ENCODE data around the gene FPR2.

Gene FPR2

DNA sequence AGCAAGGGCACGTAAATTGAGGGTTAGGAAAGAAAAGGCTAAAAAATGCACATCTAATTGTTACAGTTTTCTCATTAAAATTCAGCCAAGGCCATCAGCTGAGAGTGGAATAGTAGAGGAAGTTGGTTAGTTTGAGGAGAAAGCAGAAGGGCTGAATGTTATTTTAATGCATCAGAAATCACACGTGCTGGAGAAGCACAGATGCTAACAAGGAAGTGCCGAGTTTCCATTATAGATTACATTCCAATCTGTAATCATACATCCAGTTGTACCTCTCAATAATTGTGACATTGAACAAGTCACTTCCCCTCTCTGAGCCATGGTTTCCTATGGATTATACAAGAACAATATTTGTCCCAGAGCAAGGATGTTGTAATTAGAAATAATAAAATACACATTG, 59.0 kb downstream of the FPR2 start:
- TF ChIP-seq, protein P1, sequence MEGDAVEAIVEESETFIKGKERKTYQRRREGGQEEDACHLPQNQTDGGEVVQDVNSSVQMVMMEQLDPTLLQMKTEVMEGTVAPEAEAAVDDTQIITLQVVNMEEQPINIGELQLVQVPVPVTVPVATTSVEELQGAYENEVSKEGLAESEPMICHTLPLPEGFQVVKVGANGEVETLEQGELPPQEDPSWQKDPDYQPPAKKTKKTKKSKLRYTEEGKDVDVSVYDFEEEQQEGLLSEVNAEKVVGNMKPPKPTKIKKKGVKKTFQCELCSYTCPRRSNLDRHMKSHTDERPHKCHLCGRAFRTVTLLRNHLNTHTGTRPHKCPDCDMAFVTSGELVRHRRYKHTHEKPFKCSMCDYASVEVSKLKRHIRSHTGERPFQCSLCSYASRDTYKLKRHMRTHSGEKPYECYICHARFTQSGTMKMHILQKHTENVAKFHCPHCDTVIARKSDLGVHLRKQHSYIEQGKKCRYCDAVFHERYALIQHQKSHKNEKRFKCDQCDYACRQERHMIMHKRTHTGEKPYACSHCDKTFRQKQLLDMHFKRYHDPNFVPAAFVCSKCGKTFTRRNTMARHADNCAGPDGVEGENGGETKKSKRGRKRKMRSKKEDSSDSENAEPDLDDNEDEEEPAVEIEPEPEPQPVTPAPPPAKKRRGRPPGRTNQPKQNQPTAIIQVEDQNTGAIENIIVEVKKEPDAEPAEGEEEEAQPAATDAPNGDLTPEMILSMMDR (IDR thresholded peaks at IDR 0.05; ENCODE audit: extremely low read depth, missing control alignments): no peak
- DNase-seq (ENCODE audit: low spot score): no peak

Data from GM20000 (cell line).